Endothelial cell of umbilical vein (primary cell): Measurements from ENCODE around the gene DOCK4. TPM values are rescaled to one million over a fixed set of nuclear protein-coding genes. Genes with fewer than 3 reads are reported as not detected.

Source experiments
- BruUV-seq: library from RNA; stranded (reverse); fragments of 400-500 nt; replicated peaks from 2 replicates; lab custom pipeline; 2021; lab: Mats Ljungman, UMichigan
- CTCF ChIA-PET: fragments of 300-600, 350-600 bp; sonication (Branson Sonifier 250); formaldehyde crosslinking; loops from one replicate; lab custom pipeline; 2021; ENCODE audit warnings: antibody characterized with exemption, inconsistent platforms; lab: Charles Lee
- POLR2A ChIA-PET: fragments of 300-600, 350-600 bp; sonication (Branson Sonifier 250); formaldehyde crosslinking; loops from one replicate; lab custom pipeline; 2021; ENCODE audit warnings: antibody characterized with exemption, inconsistent platforms; lab: Charles Lee
- DNase-seq: peaks from one replicate; pipeline ENCODE4 v3.0.0-alpha.2; 2011; ENCODE audit warnings: low read depth, low spot score
- FAIRE-seq: peaks from 2 replicates; lab custom pipeline; 2011; peaks lifted over from hg19 to GRCh38; lab: Jason Lieb, UNC
- H2AFZ ChIP-seq: 2 replicates; pipeline ENCODE4 v1.6.0; 2012; ENCODE audit warnings: low read depth, low read length, control low read depth, inconsistent platforms
- H3K27ac ChIP-seq: 2 replicates; pipeline ENCODE4 v1.5.1; 2011; ENCODE audit warnings: low read depth, mild to moderate bottlenecking, control low read depth, low read length, moderate library complexity; ENCODE audit not compliant: insufficient read depth
- H3K27me3 ChIP-seq, 2 experiments: 2 replicates each; pipeline versions ENCODE4 v1.6.0 to v1.6.1; 2011; ENCODE audit warnings: low read length in 2 of 2, mixed read lengths in 1 of 2; ENCODE audit not compliant: control insufficient read depth in 2 of 2, insufficient read depth in 2 of 2
- H3K36me3 ChIP-seq, 2 experiments: 2 replicates in 1 of 2; 3 replicates in 1 of 2; pipeline ENCODE4 v1.5.1; 2011; ENCODE audit warnings: low read length in 2 of 2, mild to moderate bottlenecking in 1 of 2, moderate library complexity in 1 of 2; ENCODE audit not compliant: control insufficient read depth in 2 of 2, insufficient read depth in 2 of 2; ENCODE audit errors: extremely low read depth in 1 of 2
- H3K4me1 ChIP-seq: 3 replicates; pipeline ENCODE4 v1.5.1; 2011; ENCODE audit warnings: mild to moderate bottlenecking, low read length; ENCODE audit not compliant: control insufficient read depth, insufficient read depth; ENCODE audit errors: extremely low read depth
- H3K4me2 ChIP-seq: 2 replicates; pipeline ENCODE4 v1.6.1; 2011; ENCODE audit warnings: low read length, control low read depth, mixed read lengths; ENCODE audit not compliant: insufficient read depth
- H3K4me3 ChIP-seq, 3 experiments: fragments of 200-600 bp in 1 of 3; sonication (generic), shearing (Covaris generic) in 1 of 3; replicated peaks in 1 of 3; 2 replicates each; pipeline ENCODE4 v1.5.1; 2011 to 2016; ENCODE audit warnings: control low read depth in 3 of 3, low read length in 3 of 3, mild to moderate bottlenecking in 2 of 3, inconsistent platforms in 1 of 3, low read depth in 1 of 3, moderate library complexity in 1 of 3; ENCODE audit not compliant: insufficient read depth in 1 of 3
- H3K79me2 ChIP-seq: 2 replicates; pipeline ENCODE4 v1.6.0; 2012; ENCODE audit warnings: low read length, inconsistent platforms; ENCODE audit not compliant: control insufficient read depth, insufficient read depth
- H3K9ac ChIP-seq: replicated peaks from 2 replicates; pipeline ENCODE3; 2011; ENCODE audit warnings: low read length, control low read depth; ENCODE audit not compliant: insufficient read depth; ENCODE audit errors: extremely low read depth
- H3K9me1 ChIP-seq: replicated peaks from 3 replicates; pipeline ENCODE4 v1.6.0; 2011; ENCODE audit warnings: mild to moderate bottlenecking, low read length; ENCODE audit not compliant: control insufficient read depth, insufficient read depth; ENCODE audit errors: extremely low read depth
- H3K9me3 ChIP-seq: replicated peaks from 2 replicates; pipeline ENCODE4 v1.5.1; 2012; ENCODE audit warnings: low read length, inconsistent platforms; ENCODE audit not compliant: control insufficient read depth, insufficient read depth
- H4K20me1 ChIP-seq: replicated peaks from 2 replicates; pipeline ENCODE3; 2011; ENCODE audit warnings: mild to moderate bottlenecking, low read length; ENCODE audit not compliant: control insufficient read depth, insufficient read depth; ENCODE audit errors: extremely low read depth
- CTCF ChIP-seq, 2 donors: IDR thresholded peaks; 1 replicate in 1 of 2; 2 replicates in 1 of 2; pipeline ENCODE4 v1.5.1; 2011; ENCODE audit warnings: low read length in 2 of 2, mild to moderate bottlenecking in 2 of 2, moderate library complexity in 2 of 2, control low read depth in 1 of 2, inconsistent platforms in 1 of 2, low read depth in 1 of 2; ENCODE audit not compliant: insufficient read depth in 1 of 2; ENCODE audit errors: extremely low read depth in 1 of 2
- EZH2 ChIP-seq: IDR thresholded peaks from 2 replicates; pipeline ENCODE4 v1.6.1; 2012; ENCODE audit warnings: borderline replicate concordance, low read depth, mild to moderate bottlenecking, moderate library complexity, low read length, inconsistent platforms; ENCODE audit not compliant: severe bottlenecking
- FOS ChIP-seq: IDR thresholded peaks from 2 replicates; pipeline ENCODE4 v1.6.1; 2011; ENCODE audit warnings: mild to moderate bottlenecking, low read length, moderate library complexity, borderline replicate concordance; ENCODE audit not compliant: insufficient read depth
- POLR2A ChIP-seq: IDR thresholded peaks from 2 replicates; pipeline ENCODE4 v1.6.1; 2012; ENCODE audit warnings: low read depth, mild to moderate bottlenecking, control low read depth, low read length
- POLR2AphosphoS5 ChIP-seq: IDR thresholded peaks from 2 replicates; pipeline ENCODE4 v1.6.1; 2012; ENCODE audit warnings: low read depth, mild to moderate bottlenecking, control low read depth, low read length, moderate library complexity; ENCODE audit not compliant: insufficient read depth
- dilution Hi-C: fragments of 300-500 bp; cut with MboI; formaldehyde crosslinking; loops from one replicate; pipeline ENCODE4 v1.15.0; 2019; ENCODE audit warnings: low sequenced_read_pairs; ENCODE audit not compliant: extremely low pct_ligation_motif_present
- intact Hi-C: fragments of 100-400 bp; cut with micrococcal nuclease; formaldehyde crosslinking; loops from one replicate; pipeline ENCODE4 v1.10.0; 2022
- polyA plus RNA-seq, 4 experiments: library from polyadenylated mRNA; depleted of rRNA in 3 of 4; stranded (reverse) in 3 of 4; unstranded in 1 of 4; fragments of >200 nt; gene quantifications; 2 replicates each; pipeline versions ENCODE4 v1.2.1 to v1.2.3, GENCODE V29; 2011 to 2012; ENCODE audit warnings: missing spikeins in 1 of 4
- total RNA-seq: library from RNA; stranded (reverse); gene quantifications from 2 replicates; pipeline ENCODE4 v1.2.3, GENCODE V29; 2021
- TF ChIP-seq, protein P1 (sequence below): IDR thresholded peaks from 2 replicates; pipeline ENCODE4 v1.6.1; 2011; ENCODE audit not compliant: insufficient read depth, insufficient read length

Gene DOCK4
- total and polyA plus RNA-seq, 2 donors (not counting 3 experiments of a cell fraction or from before 2014, with no cell fraction given) = 47.4 to 164 TPM

GRCh38 chr7:111877931-111878330 is 328.3 kb downstream of the DOCK4 start:
- H3K9me1 ChIP-seq = no peaks in the 10 kb centered on the region
- TF ChIP-seq FOS (no peak), POLR2AphosphoS5 (no peak), CTCF (IDR thresholded peaks at IDR 0.05; ENCODE audit: extremely low read depth in 1 of 2, insufficient read depth in 1 of 2, low read depth in 1 of 2, low read length in 2 of 2) (no peak), POLR2A (no peak), EZH2 (no peak)
- TF ChIP-seq, protein P1, sequence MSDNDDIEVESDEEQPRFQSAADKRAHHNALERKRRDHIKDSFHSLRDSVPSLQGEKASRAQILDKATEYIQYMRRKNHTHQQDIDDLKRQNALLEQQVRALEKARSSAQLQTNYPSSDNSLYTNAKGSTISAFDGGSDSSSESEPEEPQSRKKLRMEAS = no peak
- H3K9ac ChIP-seq = no peak overlapping the region
- dilution Hi-C loops = no loop called here
- H3K9me3 ChIP-seq = no peaks in the 10 kb centered on the region
- peaks cover 3 to 12% of the 10 kb centered on the region in 2 experiments for H3K36me3 ChIP-seq
- ChIA-PET CTCF (no interaction called here), POLR2A (no interaction called here)
- H3K27me3 ChIP-seq = no peaks in the 10 kb centered on the region
- no peaks in the 10 kb centered on the region for H3K79me2 ChIP-seq
- DNase-seq = no peak
- H3K4me2 ChIP-seq = no peak overlapping the region
- peaks cover 22% of the 10 kb centered on the region for H3K4me1 ChIP-seq
- BruUV-seq = no TSS peak
- no peak overlapping the region for H3K27ac ChIP-seq
- intact Hi-C loops = no loop called here
- no peak for FAIRE-seq
- no peak overlapping the region for H2AFZ ChIP-seq
- H4K20me1 ChIP-seq = no peaks in the 10 kb centered on the region
- no peak overlapping the region for H3K4me3 ChIP-seq
